Erythroblast (primary cell): ENCODE results near the gene HLCS.

Source experiments
- GATA1 ChIP-seq: IDR thresholded peaks from 2 replicates; pipeline ENCODE4 v1.6.1; 2011; ENCODE audit warnings: low read depth, mild to moderate bottlenecking, control low read depth, low read length, moderate library complexity
- POLR2A ChIP-seq: IDR thresholded peaks from 2 replicates; pipeline ENCODE4 v1.6.1; 2011; ENCODE audit warnings: mild to moderate bottlenecking, low read length

DNA sequence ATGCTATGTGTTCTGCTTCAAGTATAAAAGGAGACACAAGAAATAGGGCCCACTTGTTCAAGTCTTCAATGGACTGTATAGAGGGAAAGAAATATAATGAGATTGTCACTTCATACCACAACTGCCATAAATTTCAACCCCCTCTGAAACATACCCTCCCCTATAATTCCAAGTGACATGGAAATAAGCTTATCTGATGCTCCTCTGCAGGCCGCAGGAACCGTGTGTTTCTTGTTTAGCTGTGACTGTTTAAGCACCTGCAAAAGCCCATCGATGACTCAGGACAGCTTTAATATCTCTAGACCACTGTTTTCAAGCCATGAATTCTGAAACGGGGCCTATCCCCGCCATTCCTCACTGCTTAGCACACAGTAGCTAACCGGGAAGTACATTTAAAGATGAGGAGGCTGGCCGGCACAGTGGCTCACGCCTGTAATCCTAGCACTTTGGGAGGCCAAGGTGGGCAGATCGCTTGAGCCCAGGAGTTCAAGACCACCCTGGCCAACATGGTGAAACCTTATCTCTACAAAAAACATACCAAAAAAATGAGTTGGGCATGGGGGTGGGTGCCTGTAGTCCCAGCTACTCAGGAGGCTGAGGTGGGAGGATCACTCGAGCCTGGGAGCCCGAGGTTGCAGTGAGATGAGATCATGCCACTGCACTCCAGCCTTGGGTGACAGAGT is 4.2 kb downstream of the HLCS start:
- TF ChIP-seq POLR2A: no peak
- no peak for TF ChIP-seq GATA1
